BE2C (cell line): Measurements from ENCODE around the gene SSBP3.

Experiments used
- DNase-seq: peaks from one replicate; pipeline ENCODE4 v3.0.0-alpha.2; 2020
- H3K27me3 ChIP-seq: fragments of 250-450 bp; sonication (Bioruptor Pico); 2 replicates; pipeline ENCODE4 v1.5.1; 2020; ENCODE audit warnings: mild to moderate bottlenecking
- H3K36me3 ChIP-seq: fragments of 250-450 bp; sonication (Bioruptor Pico); 2 replicates; pipeline ENCODE4 v1.5.1; 2020; ENCODE audit warnings: mild to moderate bottlenecking
- H3K4me1 ChIP-seq: fragments of 250-450 bp; sonication (Bioruptor Pico); 2 replicates; pipeline ENCODE4 v1.5.1; 2020
- H3K4me3 ChIP-seq: 2 replicates; pipeline ENCODE4 v1.5.1; 2011; ENCODE audit warnings: low read depth, low read length
- H3K9me3 ChIP-seq: fragments of 250-450 bp; sonication (Bioruptor Pico); 2 replicates; pipeline ENCODE4 v1.5.1; 2020
- CTCF ChIP-seq: IDR thresholded peaks from 2 replicates; pipeline ENCODE4 v1.5.1; 2012; ENCODE audit warnings: mild to moderate bottlenecking, low read depth, low read length

The SSBP3 gene

GRCh38 chr1:54357967-54358366 is 48.2 kb downstream of the SSBP3 start:
- DNase-seq, result no peak
- H3K4me3 ChIP-seq, result no peak overlapping the region
- H3K36me3 ChIP-seq, result peaks cover 5% of the 10 kb centered on the region
- no peaks in the 10 kb centered on the region for H3K9me3 ChIP-seq
- H3K27me3 ChIP-seq, result no peaks in the 10 kb centered on the region
- H3K4me1 ChIP-seq, result peaks cover 44% of the 10 kb centered on the region
- no peak for TF ChIP-seq CTCF

- H3K36me3 ChIP-seq, result peaks cover 5% of the 10 kb centered on the region
- no peaks in the 10 kb centered on the region for H3K9me3 ChIP-seq
- no peaks in the 10 kb centered on the region for H3K27me3 ChIP-seq
- H3K4me1 ChIP-seq, result peaks cover 44% of the 10 kb centered on the region
- H3K4me3 ChIP-seq, result peak overlapping the region; percentile 21
- 0 out of 2 replicates have a peak, but pooled peaks have one; percentile 12 for TF ChIP-seq CTCF
- no peak for DNase-seq
These were observed 49.5 kb downstream of the SSBP3 start for GRCh38 chr1:54356680-54357147.

GRCh38 chr1:54355931-54356679 is 50.1 kb downstream of the SSBP3 start:
- DNase-seq, result peak; percentile 49
- Histone ChIP-seq H3K4me3 (peak overlapping the region; percentile 38), H3K4me1 (peaks cover 45% of the 10 kb centered on the region), H3K27me3 (no peaks in the 10 kb centered on the region), H3K36me3 (peaks cover 5% of the 10 kb centered on the region), H3K9me3 (no peaks in the 10 kb centered on the region)
- no peak for TF ChIP-seq CTCF

- no peak for DNase-seq
- TF ChIP-seq CTCF, result no peak
- H3K4me1 ChIP-seq, result peaks cover 52% of the 10 kb centered on the region
- H3K9me3 ChIP-seq, result no peaks in the 10 kb centered on the region
- peaks cover 5% of the 10 kb centered on the region for H3K36me3 ChIP-seq
- no peak overlapping the region for H3K4me3 ChIP-seq
- no peaks in the 10 kb centered on the region for H3K27me3 ChIP-seq
These were observed 51.3 kb downstream of the SSBP3 start for GRCh38 chr1:54354899-54355298.

GRCh38 chr1:54353959-54354358 is 52.2 kb downstream of the SSBP3 start:
- Histone ChIP-seq H3K36me3 (peaks cover 5% of the 10 kb centered on the region), H3K27me3 (no peaks in the 10 kb centered on the region), H3K4me1 (peaks cover 47% of the 10 kb centered on the region), H3K4me3 (no peak overlapping the region), H3K9me3 (no peaks in the 10 kb centered on the region)
- DNase-seq, result no peak
- no peak for TF ChIP-seq CTCF

GRCh38 chr1:54352755-54353154 is 53.4 kb downstream of the SSBP3 start:
- Histone ChIP-seq H3K36me3 (no peaks in the 10 kb centered on the region), H3K4me1 (peaks cover 43% of the 10 kb centered on the region), H3K9me3 (no peaks in the 10 kb centered on the region), H3K27me3 (no peaks in the 10 kb centered on the region), H3K4me3 (no peak overlapping the region)
- no peak for TF ChIP-seq CTCF
- no peak for DNase-seq
